K562 (cell line): Measurements from ENCODE around the gene SDE2.

ENCODE experiments used
- ARNT ChIP-seq, 2 experiments: fragments of 450-650 bp; IDR thresholded peaks; 2 replicates each; pipeline ENCODE4 v1.6.1; 2016; ENCODE audit warnings: mild to moderate bottlenecking in 1 of 2
- ELF1 ChIP-seq: fragments of 200-800 bp; sonication (Bioruptor generic); IDR thresholded peaks from 2 replicates; pipeline ENCODE4 v1.6.1; 2016; ENCODE audit warnings: missing genetic modification characterization, missing compliant biosample characterization
- GATA2 ChIP-seq: sonication (generic); formaldehyde crosslinking; IDR thresholded peaks from 2 replicates; pipeline ENCODE4 v1.4.0; 2020; ENCODE audit warnings: mild to moderate bottlenecking, missing genetic modification reagents
- MXI1 ChIP-seq: IDR thresholded peaks from 2 replicates; pipeline ENCODE4 v1.6.1; 2011; ENCODE audit warnings: low read depth, mild to moderate bottlenecking, improper control_type of control experiment, low read length
- NFE2L1 ChIP-seq: fragments of 450-650 bp; IDR thresholded peaks from 2 replicates; pipeline ENCODE4 v1.6.1; 2016; ENCODE audit warnings: missing genetic modification characterization, low read depth, mild to moderate bottlenecking, missing compliant biosample characterization, moderate library complexity, borderline replicate concordance
- NR1H2 ChIP-seq: sonication (generic); formaldehyde crosslinking; IDR thresholded peaks from 2 replicates; pipeline ENCODE4 v1.4.0; 2020; ENCODE audit warnings: mild to moderate bottlenecking, missing genetic modification reagents
- RCOR1 ChIP-seq, 2 experiments: IDR thresholded peaks; 2 replicates each; pipeline ENCODE4 v1.6.1; 2012; ENCODE audit warnings: low read depth in 2 of 2, low read length in 2 of 2, borderline replicate concordance in 1 of 2, improper control_type of control experiment in 1 of 2
- RFX5 ChIP-seq: IDR thresholded peaks from 2 replicates; pipeline ENCODE4 v1.6.1; 2011; ENCODE audit warnings: low read depth, mild to moderate bottlenecking, improper control_type of control experiment, low read length
- SMAD3 ChIP-seq: fragments of 450-650 bp; formaldehyde crosslinking; conservative IDR thresholded peaks from 2 replicates; pipeline ENCODE4 v1.4.0; 2020; ENCODE audit warnings: mild to moderate bottlenecking
- SMARCC2 ChIP-seq: fragments of 450-650 bp; IDR thresholded peaks from 2 replicates; pipeline ENCODE4 v1.6.1; 2017; ENCODE audit warnings: antibody characterized with exemption, moderate library complexity, mild to moderate bottlenecking, low read depth
- ZNF24 ChIP-seq: fragments of 450-650 bp; IDR thresholded peaks from 2 replicates; pipeline ENCODE4 v1.6.1; 2016
- TF ChIP-seq, protein P1 (sequence below): IDR thresholded peaks from 2 replicates; pipeline ENCODE4 v1.6.1; 2014; ENCODE audit warnings: antibody characterized with exemption
- TF ChIP-seq, protein P2 (sequence below), 3 experiments: IDR thresholded peaks in 2 of 3; conservative IDR thresholded peaks in 1 of 3; 2 replicates each; pipeline ENCODE4 v1.5.1; 2011 to 2012; ENCODE audit warnings: low read length in 3 of 3, mild to moderate bottlenecking in 3 of 3, control low read depth in 2 of 3, improper control_type of control experiment in 1 of 3, inconsistent platforms in 1 of 3, low read depth in 1 of 3, mixed read lengths in 1 of 3, moderate library complexity in 1 of 3; ENCODE audit not compliant: insufficient read depth in 2 of 3
- TF ChIP-seq, protein P3 (sequence below): fragments of 450-650 bp; formaldehyde crosslinking; IDR thresholded peaks from 2 replicates; pipeline ENCODE4 v1.4.0; 2020; ENCODE audit warnings: mild to moderate bottlenecking, mixed read lengths

DNA sequence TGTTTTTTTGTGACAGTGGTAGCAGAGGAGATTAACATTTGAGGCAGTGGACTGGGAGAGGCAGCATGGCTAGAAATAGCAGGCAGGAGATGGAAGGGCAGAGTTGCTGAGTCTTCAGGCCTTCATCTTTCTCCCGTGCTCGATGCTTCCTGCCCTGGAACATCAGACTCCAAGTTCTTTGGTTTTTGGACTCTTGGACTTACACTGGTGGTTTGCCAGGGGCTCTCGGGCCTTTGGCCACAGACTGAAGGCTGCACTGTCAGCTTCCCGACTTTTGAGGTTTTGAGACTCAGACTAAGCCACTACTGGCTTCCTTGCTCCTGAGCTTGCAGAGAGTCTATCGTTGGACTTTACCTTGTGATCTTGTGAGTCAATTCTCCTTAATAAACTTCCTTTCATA lies 33.9 kb downstream of the SDE2 start:
- TF ChIP-seq, protein P1, sequence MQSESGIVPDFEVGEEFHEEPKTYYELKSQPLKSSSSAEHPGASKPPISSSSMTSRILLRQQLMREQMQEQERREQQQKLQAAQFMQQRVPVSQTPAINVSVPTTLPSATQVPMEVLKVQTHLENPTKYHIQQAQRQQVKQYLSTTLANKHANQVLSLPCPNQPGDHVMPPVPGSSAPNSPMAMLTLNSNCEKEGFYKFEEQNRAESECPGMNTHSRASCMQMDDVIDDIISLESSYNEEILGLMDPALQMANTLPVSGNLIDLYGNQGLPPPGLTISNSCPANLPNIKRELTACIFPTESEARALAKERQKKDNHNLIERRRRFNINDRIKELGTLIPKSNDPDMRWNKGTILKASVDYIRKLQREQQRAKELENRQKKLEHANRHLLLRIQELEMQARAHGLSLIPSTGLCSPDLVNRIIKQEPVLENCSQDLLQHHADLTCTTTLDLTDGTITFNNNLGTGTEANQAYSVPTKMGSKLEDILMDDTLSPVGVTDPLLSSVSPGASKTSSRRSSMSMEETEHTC, result no peak
- TF ChIP-seq ARNT (IDR thresholded peaks at IDR 0.05) (no peak), RCOR1 (IDR thresholded peaks at IDR 0.05; ENCODE audit: borderline replicate concordance in 1 of 2, low read depth in 2 of 2, low read length in 2 of 2) (no peak), ELF1 (tag) (no peak), SMARCC2 (no peak), SMAD3 (CRISPR knock-in tag) (no peak), NR1H2 (no peak), ZNF24 (no peak), GATA2 (no peak), RFX5 (no peak), MXI1 (no peak), NFE2L1 (tag) (no peak)
- TF ChIP-seq, protein P2, sequence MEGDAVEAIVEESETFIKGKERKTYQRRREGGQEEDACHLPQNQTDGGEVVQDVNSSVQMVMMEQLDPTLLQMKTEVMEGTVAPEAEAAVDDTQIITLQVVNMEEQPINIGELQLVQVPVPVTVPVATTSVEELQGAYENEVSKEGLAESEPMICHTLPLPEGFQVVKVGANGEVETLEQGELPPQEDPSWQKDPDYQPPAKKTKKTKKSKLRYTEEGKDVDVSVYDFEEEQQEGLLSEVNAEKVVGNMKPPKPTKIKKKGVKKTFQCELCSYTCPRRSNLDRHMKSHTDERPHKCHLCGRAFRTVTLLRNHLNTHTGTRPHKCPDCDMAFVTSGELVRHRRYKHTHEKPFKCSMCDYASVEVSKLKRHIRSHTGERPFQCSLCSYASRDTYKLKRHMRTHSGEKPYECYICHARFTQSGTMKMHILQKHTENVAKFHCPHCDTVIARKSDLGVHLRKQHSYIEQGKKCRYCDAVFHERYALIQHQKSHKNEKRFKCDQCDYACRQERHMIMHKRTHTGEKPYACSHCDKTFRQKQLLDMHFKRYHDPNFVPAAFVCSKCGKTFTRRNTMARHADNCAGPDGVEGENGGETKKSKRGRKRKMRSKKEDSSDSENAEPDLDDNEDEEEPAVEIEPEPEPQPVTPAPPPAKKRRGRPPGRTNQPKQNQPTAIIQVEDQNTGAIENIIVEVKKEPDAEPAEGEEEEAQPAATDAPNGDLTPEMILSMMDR (IDR thresholded peaks at IDR 0.05 in 2 of 3, conservative IDR thresholded peaks at IDR 0.05 in 1 of 3; ENCODE audit: insufficient read depth in 2 of 3, low read depth in 1 of 3, low read length in 3 of 3), result no peak
- TF ChIP-seq, protein P3, sequence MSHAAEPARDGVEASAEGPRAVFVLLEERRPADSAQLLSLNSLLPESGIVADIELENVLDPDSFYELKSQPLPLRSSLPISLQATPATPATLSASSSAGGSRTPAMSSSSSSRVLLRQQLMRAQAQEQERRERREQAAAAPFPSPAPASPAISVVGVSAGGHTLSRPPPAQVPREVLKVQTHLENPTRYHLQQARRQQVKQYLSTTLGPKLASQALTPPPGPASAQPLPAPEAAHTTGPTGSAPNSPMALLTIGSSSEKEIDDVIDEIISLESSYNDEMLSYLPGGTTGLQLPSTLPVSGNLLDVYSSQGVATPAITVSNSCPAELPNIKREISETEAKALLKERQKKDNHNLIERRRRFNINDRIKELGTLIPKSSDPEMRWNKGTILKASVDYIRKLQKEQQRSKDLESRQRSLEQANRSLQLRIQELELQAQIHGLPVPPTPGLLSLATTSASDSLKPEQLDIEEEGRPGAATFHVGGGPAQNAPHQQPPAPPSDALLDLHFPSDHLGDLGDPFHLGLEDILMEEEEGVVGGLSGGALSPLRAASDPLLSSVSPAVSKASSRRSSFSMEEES (CRISPR knock-in tag), result no peak
